ENCODE measurements around the gene ARID5B. TPM values are rescaled to one million over a fixed set of nuclear protein-coding genes. Genes with fewer than 3 reads are reported as not detected.

ARID5B gene
- total RNA-seq, 1 experiment from 2014 or later = 0.04 TPM

DNA sequence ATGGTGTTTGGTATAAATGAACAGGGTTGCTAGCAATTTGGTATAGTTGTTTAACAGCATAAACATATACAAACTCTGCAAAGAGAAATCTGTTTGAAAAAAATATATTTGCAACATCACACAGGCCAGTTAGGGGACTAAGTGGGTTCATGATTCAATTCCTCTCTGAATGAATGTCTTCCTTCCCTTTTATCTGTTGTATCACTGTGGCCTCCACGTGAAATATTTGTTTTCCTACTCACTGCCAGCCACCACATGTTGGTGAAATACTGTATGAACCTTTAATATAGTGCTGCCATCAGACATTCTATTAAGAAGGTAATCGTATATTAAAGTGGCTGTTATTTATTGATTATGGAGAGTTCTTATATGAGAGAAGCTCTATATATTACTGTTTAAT is 157.0 kb downstream of the ARID5B start:
- no CpG with 5 or more reads among the region's 2 CpGs for WGBS (ENCODE audit: extremely low coverage, insufficient read length, low lambda C conversion rate)
- H3T11ph ChIP-seq (ENCODE audit: low read length) = no peak overlapping the region
- no peaks in the 10 kb centered on the region for H4K20me1 ChIP-seq (ENCODE audit: control insufficient read depth, insufficient read depth, insufficient read length)
- H3K4ac ChIP-seq (ENCODE audit: low read depth, low read length) = no peak overlapping the region
- H2BK12ac ChIP-seq (ENCODE audit: insufficient read length, low read depth, low read length) = no peak overlapping the region
- H3K9me3 ChIP-seq (ENCODE audit: control insufficient read depth, low read depth, low read length) = no peaks in the 10 kb centered on the region
- no peak overlapping the region for H2BK20ac ChIP-seq (ENCODE audit: low read depth, low read length, poor library complexity, severe bottlenecking)
- no peaks in the 10 kb centered on the region for H3K27me3 Mint-ChIP-seq (ENCODE audit: low read depth)
- H2AK5ac ChIP-seq (ENCODE audit: insufficient read length, low read length) = no peak overlapping the region
- no peak overlapping the region for H2BK120ac ChIP-seq (ENCODE audit: low read depth, low read length, poor library complexity, severe bottlenecking)
- H4K91ac ChIP-seq (ENCODE audit: insufficient read length, low read depth, low read length) = no peak overlapping the region
- H2BK15ac ChIP-seq (ENCODE audit: low read depth, low read length) = no peak overlapping the region
- H3K18ac ChIP-seq (ENCODE audit: insufficient read length, low read depth, low read length) = no peak overlapping the region
- H3K27ac ChIP-seq (ENCODE audit: insufficient read length, low read depth, low read length) = no peak overlapping the region
- H3K4me1 Mint-ChIP-seq = no peaks in the 10 kb centered on the region
- no peaks in the 10 kb centered on the region for H3K79me1 ChIP-seq (ENCODE audit: insufficient read depth, low read depth, low read length, poor library complexity, severe bottlenecking)
- DNase-seq = no peak
- no peak overlapping the region for H4K5ac ChIP-seq (ENCODE audit: insufficient read length, low read depth, low read length)
- no peaks in the 10 kb centered on the region for H3K23me2 ChIP-seq (ENCODE audit: insufficient read length, low read depth, low read length, poor library complexity, severe bottlenecking)
- no peak overlapping the region for H3K9ac ChIP-seq (ENCODE audit: extremely low read depth, insufficient read length, low read length)
- no peak overlapping the region for H3K23ac ChIP-seq (ENCODE audit: insufficient read length, low read depth, low read length)
- H3K36me3 Mint-ChIP-seq (ENCODE audit: insufficient read depth in 1 of 3, low read depth in 3 of 3) = no peaks in the 10 kb centered on the region
- no peak overlapping the region for H3K14ac ChIP-seq (ENCODE audit: insufficient read depth, low read length)
- no peak overlapping the region for H2BK5ac ChIP-seq (ENCODE audit: insufficient read length, low read length)
- no peaks in the 10 kb centered on the region for H3K27me3 ChIP-seq (ENCODE audit: insufficient read depth, low read length)
- H3K56ac ChIP-seq (ENCODE audit: insufficient read length, low read depth, low read length) = no peak overlapping the region
- H3K9me3 Mint-ChIP-seq = no peaks in the 10 kb centered on the region
- no peak overlapping the region for H3K4me3 Mint-ChIP-seq
- H2AFZ ChIP-seq (ENCODE audit: low read length) = no peak overlapping the region
- TF ChIP-seq, protein P1, sequence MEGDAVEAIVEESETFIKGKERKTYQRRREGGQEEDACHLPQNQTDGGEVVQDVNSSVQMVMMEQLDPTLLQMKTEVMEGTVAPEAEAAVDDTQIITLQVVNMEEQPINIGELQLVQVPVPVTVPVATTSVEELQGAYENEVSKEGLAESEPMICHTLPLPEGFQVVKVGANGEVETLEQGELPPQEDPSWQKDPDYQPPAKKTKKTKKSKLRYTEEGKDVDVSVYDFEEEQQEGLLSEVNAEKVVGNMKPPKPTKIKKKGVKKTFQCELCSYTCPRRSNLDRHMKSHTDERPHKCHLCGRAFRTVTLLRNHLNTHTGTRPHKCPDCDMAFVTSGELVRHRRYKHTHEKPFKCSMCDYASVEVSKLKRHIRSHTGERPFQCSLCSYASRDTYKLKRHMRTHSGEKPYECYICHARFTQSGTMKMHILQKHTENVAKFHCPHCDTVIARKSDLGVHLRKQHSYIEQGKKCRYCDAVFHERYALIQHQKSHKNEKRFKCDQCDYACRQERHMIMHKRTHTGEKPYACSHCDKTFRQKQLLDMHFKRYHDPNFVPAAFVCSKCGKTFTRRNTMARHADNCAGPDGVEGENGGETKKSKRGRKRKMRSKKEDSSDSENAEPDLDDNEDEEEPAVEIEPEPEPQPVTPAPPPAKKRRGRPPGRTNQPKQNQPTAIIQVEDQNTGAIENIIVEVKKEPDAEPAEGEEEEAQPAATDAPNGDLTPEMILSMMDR (conservative IDR thresholded peaks at IDR 0.05) = no peak
- no peak overlapping the region for H3K4me2 ChIP-seq (ENCODE audit: insufficient read depth, insufficient read length, low read length)
- H3K79me2 ChIP-seq (ENCODE audit: insufficient read depth, low read length) = no peaks in the 10 kb centered on the region
- H3K27ac Mint-ChIP-seq = no peak overlapping the region
- no peaks in the 10 kb centered on the region for H3K4me1 ChIP-seq (ENCODE audit: insufficient read depth, low read length)
- H4K8ac ChIP-seq (replicated peaks; ENCODE audit: insufficient read length, low read depth, low read length) = no peak overlapping the region
